Measurements from ENCODE around the gene RAPGEF6.
"Not testable (repeated sequence)": the region's sequence is repeated elsewhere in the genome, so short reads cannot be mapped to it uniquely, and the experiment has no call there.

Gene RAPGEF6

DNA sequence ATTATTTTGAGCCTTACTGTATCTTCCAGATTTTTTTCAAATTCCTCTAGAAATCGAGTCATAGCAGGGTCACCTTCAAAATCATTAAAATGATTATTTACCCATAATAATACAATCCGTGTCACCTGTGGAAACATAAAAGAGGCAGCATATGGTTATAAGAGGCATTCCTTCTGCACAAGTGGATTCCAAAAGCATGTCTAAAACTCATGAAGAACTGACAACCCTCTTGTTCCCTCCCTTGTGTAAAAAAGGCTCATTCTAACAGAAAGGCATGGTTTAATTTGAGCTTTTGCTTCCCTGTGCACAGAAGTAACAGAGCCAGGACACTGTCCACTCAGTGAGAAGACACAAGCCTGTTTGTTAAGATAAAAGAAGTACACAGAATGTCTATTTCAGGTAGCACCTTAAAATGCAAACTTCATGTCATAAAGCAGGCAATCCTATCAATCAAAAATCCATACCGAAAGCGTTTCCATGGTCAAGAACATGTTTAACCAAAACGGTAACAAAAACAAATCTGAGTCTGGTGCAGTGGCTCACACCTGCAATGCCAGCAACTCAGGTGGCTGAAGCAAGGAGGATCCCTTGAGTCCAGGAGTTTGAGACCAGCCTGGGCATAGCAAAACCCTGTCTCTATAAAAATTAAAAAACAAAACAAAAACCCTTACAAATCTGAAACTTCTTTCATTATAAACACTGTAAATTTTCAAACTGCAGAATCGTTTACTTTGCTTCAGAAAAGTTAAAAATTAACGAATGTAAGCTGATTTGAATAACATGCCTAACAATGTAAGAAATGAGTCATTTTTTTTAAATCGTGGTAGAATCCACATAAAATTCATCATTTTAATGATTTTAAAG, 139.3 kb downstream of the RAPGEF6 start:
- DNase-seq (ENCODE audit: low read depth), result no peak

- DNase-seq (ENCODE audit: low read depth), result no peak
Measured at GRCh38 chr5:131491749-131492148, 143.3 kb downstream of the RAPGEF6 start.

- DNase-seq (ENCODE audit: low read depth), result no peak
Measured at GRCh38 chr5:131488463-131488862, 146.6 kb downstream of the RAPGEF6 start.

GRCh38 chr5:131487371-131487770, 147.7 kb downstream of the RAPGEF6 start:
- not testable (repeated sequence) for DNase-seq (ENCODE audit: low read depth)

GRCh38 chr5:131482617-131483016, 152.4 kb downstream of the RAPGEF6 start:
- no peak for DNase-seq (ENCODE audit: low read depth)

DNA sequence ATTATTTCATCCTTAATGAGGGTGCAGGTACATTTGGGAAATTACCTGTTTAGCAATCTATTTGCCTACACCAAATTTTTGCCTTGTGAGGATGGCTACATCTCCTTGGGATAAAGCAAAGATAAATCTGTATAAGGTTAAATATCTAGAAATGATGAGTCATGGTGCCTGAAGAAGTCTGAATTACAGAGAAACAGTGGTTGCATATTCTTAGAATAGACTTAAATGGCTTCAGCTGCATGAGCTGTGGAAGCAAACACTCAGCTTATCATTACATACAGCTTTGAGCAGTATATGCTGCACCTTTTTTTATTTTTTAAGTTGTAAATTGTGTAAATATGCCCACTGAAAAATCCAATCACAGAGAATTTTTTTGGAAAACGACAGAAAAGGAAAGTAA, 153.5 kb downstream of the RAPGEF6 start:
- no peak for DNase-seq (ENCODE audit: low read depth)

DNA sequence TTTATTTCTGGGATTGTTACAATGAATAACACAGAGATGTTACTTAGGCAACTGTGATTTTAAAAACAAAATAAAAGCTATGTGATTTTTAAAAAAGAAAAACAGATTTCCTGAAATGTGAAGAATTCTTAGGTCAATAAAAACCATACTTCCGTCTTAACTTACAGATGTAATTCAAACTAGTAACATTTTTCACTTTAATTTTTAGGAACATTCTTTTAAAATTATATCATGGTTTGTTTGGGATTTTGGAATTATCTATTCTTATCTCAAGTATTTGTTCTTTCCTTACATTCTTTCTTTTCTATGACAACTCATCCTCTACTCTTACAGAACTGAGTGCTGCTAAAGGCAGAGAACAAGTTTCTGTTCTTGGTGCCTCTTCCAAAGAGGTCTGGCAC, 159.5 kb downstream of the RAPGEF6 start:
- DNase-seq (ENCODE audit: low read depth), result no peak

GRCh38 chr5:131473731-131474130, 161.3 kb downstream of the RAPGEF6 start:
- DNase-seq (ENCODE audit: low read depth), result no peak

GRCh38 chr5:131466171-131466766, 168.8 kb downstream of the RAPGEF6 start:
- peak; percentile 17 for DNase-seq (ENCODE audit: low read depth)

GRCh38 chr5:131463656-131464055, 171.4 kb downstream of the RAPGEF6 start:
- no peak for DNase-seq (ENCODE audit: low read depth)

- DNase-seq (ENCODE audit: low read depth), result no peak
Measured at GRCh38 chr5:131462454-131462853, 172.6 kb downstream of the RAPGEF6 start.

- no peak for DNase-seq (ENCODE audit: low read depth)
Measured at GRCh38 chr5:131461742-131462141, 173.3 kb downstream of the RAPGEF6 start.

DNA sequence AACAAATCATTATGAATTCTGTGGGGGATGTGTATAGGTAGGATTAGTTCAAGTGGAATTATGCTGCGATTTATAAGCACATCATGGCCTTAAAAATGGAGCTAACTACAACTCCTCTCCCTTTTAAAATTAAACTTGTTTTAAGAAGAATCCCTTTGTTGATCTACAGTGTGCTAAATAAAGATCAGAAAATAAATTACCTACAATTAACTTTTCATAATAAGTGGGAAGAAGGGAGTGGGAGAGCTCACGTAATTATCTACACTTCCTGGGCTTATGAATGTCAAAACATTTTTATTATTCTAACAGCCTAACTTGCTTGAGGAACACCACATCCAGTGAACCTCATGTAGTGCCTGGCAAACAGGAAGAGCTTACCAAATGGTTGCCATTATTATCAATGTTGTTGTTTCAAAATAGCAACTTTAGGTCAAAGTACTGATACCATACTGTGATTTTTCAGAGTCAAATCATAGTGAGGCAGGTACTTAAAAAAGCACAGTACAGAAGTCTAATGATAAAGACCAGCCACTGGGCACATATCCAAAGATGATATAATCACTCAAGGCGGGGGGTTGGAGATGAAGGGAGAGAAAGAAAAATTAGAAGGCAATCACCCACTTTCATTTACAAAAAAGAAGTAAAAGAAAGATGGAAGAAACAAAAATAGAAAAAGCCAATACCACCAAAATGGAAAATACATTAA, 174.0 kb downstream of the RAPGEF6 start:
- DNase-seq (ENCODE audit: low read depth), result no peak

DNA sequence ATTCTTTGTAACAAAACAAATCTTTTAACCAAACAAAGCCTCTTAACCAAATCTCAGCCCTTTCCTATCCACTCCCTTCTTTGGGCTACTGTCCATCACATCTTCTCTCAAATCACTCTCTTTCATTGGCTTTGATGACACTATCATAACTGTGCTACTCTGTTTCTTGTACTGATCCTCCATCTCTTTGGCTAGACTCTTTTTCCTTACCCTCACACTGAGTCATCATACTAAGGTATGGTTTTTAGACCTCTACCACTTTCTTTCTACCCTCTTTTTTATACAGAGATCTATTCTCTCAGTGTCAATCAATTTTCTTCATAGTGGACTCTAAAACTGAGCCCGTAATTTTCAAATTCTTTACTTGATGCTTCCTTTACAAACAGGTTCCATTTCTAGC, 174.9 kb downstream of the RAPGEF6 start:
- DNase-seq (ENCODE audit: low read depth), result no peak

DNA sequence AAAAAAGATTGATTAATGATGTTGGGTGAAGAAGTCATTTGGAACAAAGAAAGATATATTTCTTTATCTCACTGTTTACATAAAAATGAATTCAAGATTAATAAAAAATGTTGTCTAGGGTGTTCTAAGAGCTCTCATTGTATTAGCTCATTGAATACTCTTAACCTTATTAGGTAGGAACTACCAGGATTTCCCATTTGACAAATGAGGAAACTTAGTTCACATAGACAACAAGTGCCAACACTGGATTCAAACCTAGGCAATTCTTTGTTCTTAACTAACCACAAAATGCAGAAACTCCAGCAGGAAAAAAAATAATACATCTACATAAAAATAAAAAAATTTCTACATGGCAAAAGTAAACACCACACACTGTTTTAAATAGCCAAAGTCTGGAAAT, 175.8 kb downstream of the RAPGEF6 start:
- DNase-seq (ENCODE audit: low read depth), result no peak

DNA sequence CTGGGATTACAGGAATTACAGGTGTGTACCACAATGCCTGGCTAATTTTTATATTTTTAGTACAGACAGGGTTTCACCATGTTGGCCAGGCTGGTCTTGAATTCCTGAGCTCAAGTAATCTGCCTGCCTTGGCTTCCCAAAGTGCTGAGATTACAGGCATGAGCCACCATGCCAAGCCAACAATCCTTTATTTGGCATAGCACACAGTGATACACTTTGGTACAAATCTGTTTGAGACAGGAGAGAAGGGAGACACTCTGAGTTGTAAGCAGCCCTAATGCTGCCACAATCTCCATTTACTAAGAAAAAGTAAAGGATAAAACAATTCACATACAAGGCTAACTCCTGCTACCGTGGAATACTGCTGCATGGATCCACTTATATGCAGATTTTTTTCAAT, 177.8 kb downstream of the RAPGEF6 start:
- no peak for DNase-seq (ENCODE audit: low read depth)

GRCh38 chr5:131450941-131451340, 184.1 kb downstream of the RAPGEF6 start:
- no peak for DNase-seq (ENCODE audit: low read depth)

DNA sequence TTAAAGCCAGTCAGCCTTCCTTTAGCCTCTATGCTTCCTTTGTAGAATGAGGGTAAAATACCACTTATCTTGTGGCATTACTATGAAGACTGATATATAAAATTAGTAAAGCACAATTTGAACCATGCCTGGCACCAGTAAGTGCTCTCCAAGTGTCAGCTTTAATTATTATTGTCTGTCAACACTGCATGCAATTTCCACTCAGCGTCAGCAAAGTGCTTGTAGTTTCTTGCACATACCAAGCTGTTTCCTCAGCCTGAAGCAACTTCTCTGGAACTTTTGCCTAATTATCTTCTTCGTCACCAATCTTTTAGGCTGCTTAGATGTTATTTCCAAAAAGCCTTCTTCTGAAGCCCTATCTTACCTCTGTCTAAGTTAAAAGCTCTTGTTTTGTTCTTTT, 193.8 kb downstream of the RAPGEF6 start:
- no peak for DNase-seq (ENCODE audit: low read depth)

DNA sequence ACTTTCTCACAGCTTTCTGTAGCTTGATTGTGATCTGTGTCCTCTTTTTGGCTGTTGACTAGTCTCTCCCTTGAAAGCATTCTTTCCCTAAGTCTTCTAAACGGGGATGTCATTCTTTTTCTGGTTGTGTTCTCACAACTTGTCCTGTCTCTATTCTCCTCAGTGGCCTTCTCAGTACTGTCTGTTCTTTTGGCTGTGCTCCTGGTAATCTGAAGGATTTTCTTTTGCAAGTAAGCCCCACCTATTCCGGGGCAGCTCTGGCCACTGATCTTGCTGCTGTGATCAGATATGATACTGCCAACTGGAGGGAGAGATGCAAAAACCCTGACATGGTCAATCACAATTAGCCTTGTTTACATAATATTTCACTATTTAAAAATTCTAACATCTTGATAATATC, 198.9 kb downstream of the RAPGEF6 start:
- DNase-seq (ENCODE audit: low read depth), result no peak

GRCh38 chr5:131433109-131433508, 201.9 kb downstream of the RAPGEF6 start:
- no peak for DNase-seq (ENCODE audit: low read depth)

- no peak for DNase-seq (ENCODE audit: low read depth)
Measured at GRCh38 chr5:131431794-131432193, 203.2 kb downstream of the RAPGEF6 start.

DNA sequence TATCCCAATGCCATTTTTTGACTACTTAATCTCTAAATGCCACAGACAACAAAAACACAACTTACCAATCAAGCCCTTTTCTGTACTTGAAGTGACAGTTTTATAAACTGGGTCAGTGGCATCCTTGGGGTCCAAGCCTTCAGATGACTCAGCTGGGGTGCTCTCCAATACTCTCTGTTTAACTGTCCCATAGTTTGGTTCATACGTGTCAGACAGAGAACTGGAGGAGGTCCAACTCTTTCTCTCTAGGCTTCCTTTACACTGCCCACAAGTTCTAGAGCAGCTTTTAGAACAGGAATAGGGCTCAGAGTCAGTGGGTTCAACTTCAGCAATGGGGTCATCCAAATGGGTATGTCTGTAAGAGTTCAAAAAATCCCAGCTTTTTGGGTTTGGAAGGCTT, 204.2 kb downstream of the RAPGEF6 start:
- DNase-seq (ENCODE audit: low read depth), result no peak

- no peak for DNase-seq (ENCODE audit: low read depth)
Measured at GRCh38 chr5:131426011-131426410, 209.0 kb downstream of the RAPGEF6 start.

All from HS-27A (cell line).